ENCODE measurements around the gene DCST2.
A peak's percentile ranks its signal among the peaks of the same experiment; 100 is the strongest.

Gene DCST2

GRCh38 chr1:155023627-155024026 is 10.0 kb downstream of the DCST2 start:
- no peak for DNase-seq

GRCh38 chr1:155022927-155023236 is 10.7 kb downstream of the DCST2 start:
- DNase-seq = no peak

GRCh38 chr1:155022136-155022926 is 11.2 kb downstream of the DCST2 start:
- no peak for DNase-seq

GRCh38 chr1:155019377-155020245 is 14.0 kb downstream of the DCST2 start:
- no peak for DNase-seq

GRCh38 chr1:155018617-155019348 is 14.8 kb downstream of the DCST2 start:
- DNase-seq = no peak

- DNase-seq = no peak
These were observed 15.7 kb downstream of the DCST2 start for GRCh38 chr1:155017946-155018316.

- DNase-seq = no peak
These were observed 16.3 kb downstream of the DCST2 start for GRCh38 chr1:155017041-155017945.

GRCh38 chr1:155016231-155016831 is 17.2 kb downstream of the DCST2 start:
- DNase-seq = no peak

- DNase-seq = no peak
These were observed 17.9 kb downstream of the DCST2 start for GRCh38 chr1:155015527-155016230.

- DNase-seq = no peak
These were observed 18.7 kb downstream of the DCST2 start for GRCh38 chr1:155014709-155015508.

- no peak for DNase-seq
These were observed 19.9 kb downstream of the DCST2 start for GRCh38 chr1:155013632-155014031.

GRCh38 chr1:155012776-155013602 is 20.6 kb downstream of the DCST2 start:
- no peak for DNase-seq

- peak; percentile 82 for DNase-seq
These were observed 21.5 kb downstream of the DCST2 start for GRCh38 chr1:155012026-155012546.

GRCh38 chr1:155011437-155012025 is 22.1 kb downstream of the DCST2 start:
- DNase-seq = no peak

- no peak for DNase-seq
These were observed 22.6 kb downstream of the DCST2 start for GRCh38 chr1:155011004-155011416.

GRCh38 chr1:155010211-155010918 is 23.2 kb downstream of the DCST2 start:
- no peak for DNase-seq

- DNase-seq = no peak
These were observed 23.8 kb downstream of the DCST2 start for GRCh38 chr1:155009742-155010141.

GRCh38 chr1:155009221-155009711 is 24.3 kb downstream of the DCST2 start:
- DNase-seq = no peak

Data from NCI-H1417 treated with DMSO at 0.1 percent for 48 hours (cell line).